Activated CD4-positive, alpha-beta T cell treated with anti-CD3 and anti-CD28 coated beads for 36 hours (primary cell): Measurements from ENCODE around the gene FAM228B. TPM values are rescaled to one million over a fixed set of nuclear protein-coding genes. Genes with fewer than 3 reads are reported as not detected.
"Not testable (repeated sequence)": the region's sequence is repeated elsewhere in the genome, so short reads cannot be mapped to it uniquely, and the experiment has no call there.

Source experiments
- ATAC-seq: fragments of 200-7000 bp; cut with Tn5 transposase; one replicate; pipeline ENCODE4 v1.10.0; 2021; ENCODE audit warnings: mild to moderate bottlenecking, moderate library complexity
- CTCF ChIA-PET: fragments of 350-600 bp; sonication (Branson Sonifier 250); formaldehyde crosslinking; loops from one replicate; lab custom pipeline; 2021; ENCODE audit warnings: antibody characterized with exemption; lab: Charles Lee
- POLR2A ChIA-PET: fragments of 350-600 bp; sonication (Branson Sonifier 250); formaldehyde crosslinking; loops from one replicate; lab custom pipeline; 2021; ENCODE audit warnings: antibody characterized with exemption, inconsistent platforms; lab: Charles Lee
- DNase-seq: peaks from one replicate; pipeline ENCODE4 v3.0.0-alpha.2; 2020
- H3K27ac Mint-ChIP-seq: one replicate; pipeline ENCODE4 v1.8.0; 2021; ENCODE audit warnings: mixed read lengths
- H3K27me3 Mint-ChIP-seq: one replicate; pipeline ENCODE4 v1.8.0; 2021; ENCODE audit warnings: mixed read lengths
- H3K36me3 Mint-ChIP-seq: one replicate; pipeline ENCODE4 v1.8.0; 2021; ENCODE audit warnings: low read depth, mixed read lengths
- H3K4me1 Mint-ChIP-seq: one replicate; pipeline ENCODE4 v1.8.0; 2021; ENCODE audit warnings: mixed read lengths
- H3K4me3 Mint-ChIP-seq: one replicate; pipeline ENCODE4 v1.8.0; 2021; ENCODE audit warnings: mild to moderate bottlenecking, moderate library complexity, mixed read lengths
- H3K9me3 Mint-ChIP-seq: one replicate; pipeline ENCODE4 v1.8.0; 2021; ENCODE audit warnings: low read depth, mixed read lengths
- intact Hi-C, 2 experiments: fragments of 100-400 bp; cut with DNase I in 1 of 2; cut with micrococcal nuclease in 1 of 2; formaldehyde crosslinking; loops; one replicate each; pipeline versions ENCODE4 v1.14.2 to v1.15.1; 2022 to 2024; cut with DNase I, micrococcal nuclease
- total RNA-seq, 2 experiments: library from RNA; stranded (reverse); gene quantifications; one replicate each; pipeline ENCODE4 v1.2.3, GENCODE V29; 2021

Gene FAM228B
- total RNA-seq, 2 experiments from 2014 or later: 5.2 to 10.5 TPM

DNA sequence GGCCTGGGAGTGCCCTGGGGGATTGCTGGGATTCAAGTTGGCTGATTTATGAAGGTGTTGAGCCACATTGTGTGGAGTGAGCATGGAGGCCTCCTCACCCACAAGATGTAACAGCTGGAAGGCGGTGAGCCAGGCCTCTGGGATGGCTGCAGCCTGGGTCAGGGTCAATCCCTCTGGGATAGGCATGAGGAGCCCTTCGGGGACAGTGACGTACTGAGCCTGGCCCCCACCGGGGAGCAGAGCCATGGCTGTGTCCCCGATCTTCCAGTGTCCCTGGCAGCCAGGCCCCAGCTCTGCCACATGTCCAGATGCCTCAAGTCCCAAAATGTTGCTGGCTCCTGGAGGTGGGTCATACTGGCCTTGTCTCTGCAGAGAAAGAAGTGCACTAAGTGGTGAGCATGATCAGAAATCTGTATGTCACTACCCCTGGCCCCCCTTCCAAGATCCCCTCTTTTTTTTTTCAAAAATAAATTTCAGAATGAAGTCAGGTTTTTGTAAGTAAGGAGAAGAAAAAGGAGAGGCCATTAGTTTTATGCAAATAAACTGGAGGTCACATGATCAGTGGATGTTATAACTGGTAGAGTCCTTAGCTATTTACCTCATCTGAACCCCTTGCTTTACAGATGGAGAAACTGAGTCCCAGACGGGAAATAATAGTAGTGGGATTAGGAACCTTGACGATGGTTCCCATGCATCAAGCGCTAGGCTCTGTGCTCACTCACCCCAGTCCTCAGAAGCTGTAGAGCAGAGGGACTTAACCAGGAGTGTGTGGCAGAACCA, 40.3 kb upstream of the FAM228B start:
- ATAC-seq (no peak), DNase-seq (no peak)
- H3K4me1 Mint-ChIP-seq: peaks cover 15% of the 10 kb centered on the region
- no peaks in the 10 kb centered on the region for H3K27me3 Mint-ChIP-seq
- intact Hi-C loops: loop anchor here in 1 of 2 experiments (5.0 kb wide), 1 partner anchor 96 kb away; no protein-coding TSS in a partner anchor
- H3K9me3 Mint-ChIP-seq: no peaks in the 10 kb centered on the region
- H3K36me3 Mint-ChIP-seq: peaks cover 3% of the 10 kb centered on the region
- peak overlapping the region; percentile 79 for H3K4me3 Mint-ChIP-seq
- CTCF ChIA-PET: interaction anchor here (0.6 to 3.3 kb wide), 21 partner anchors 7 to 498 kb away, joined by 3 to 35 read pairs (median 6); partner anchors contain the start of genes ATAD2B, FAM228B, FKBP1B and PFN4
- POLR2A ChIA-PET: interaction anchor here (0.6 kb wide), 1 partner anchor 10 kb away, joined by 3 read pairs; no protein-coding TSS in a partner anchor
- no peak overlapping the region for H3K27ac Mint-ChIP-seq

DNA sequence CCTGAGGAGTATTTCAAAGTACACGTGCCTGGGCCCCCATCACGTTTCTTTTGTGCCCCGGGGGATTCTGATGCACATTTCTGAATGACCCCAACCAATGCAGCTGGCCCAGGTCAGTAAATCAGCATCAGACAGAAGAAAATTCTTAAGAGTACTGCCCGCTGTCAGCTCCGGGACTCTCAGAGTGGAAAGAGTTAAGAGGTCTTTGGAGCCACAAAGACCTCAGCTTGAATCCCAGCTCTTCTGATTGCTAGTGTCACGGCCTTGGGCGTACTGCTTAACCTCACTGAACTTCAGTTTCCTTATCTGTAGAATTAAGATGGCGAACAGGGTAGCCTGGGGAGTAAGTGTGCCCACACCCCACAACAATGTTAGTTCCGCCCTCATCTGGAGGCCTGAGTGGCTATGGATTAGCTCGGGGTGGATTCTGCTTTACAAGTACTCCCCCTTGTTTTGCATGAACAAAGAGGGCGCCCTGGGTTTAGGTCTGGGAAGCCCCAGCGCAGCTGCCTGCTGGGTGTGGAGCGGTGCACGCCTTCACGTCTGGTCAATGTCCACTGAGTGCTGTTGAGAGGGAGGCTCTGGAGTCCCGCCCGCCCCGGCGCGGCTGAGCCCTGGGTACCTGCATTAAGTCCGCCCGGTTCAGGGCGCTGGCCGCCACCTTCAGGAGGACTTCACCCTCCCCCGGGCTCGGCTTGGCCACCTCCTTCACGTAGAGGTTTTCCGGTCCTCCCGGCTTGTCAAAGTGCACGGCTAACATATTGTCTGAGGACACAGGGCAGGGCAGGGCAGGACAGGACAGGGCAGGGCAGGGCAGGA, 39.5 kb upstream of the FAM228B start:
- peak overlapping the region; percentile 79 for H3K4me3 Mint-ChIP-seq
- H3K4me1 Mint-ChIP-seq: peaks cover 13% of the 10 kb centered on the region
- H3K9me3 Mint-ChIP-seq: no peaks in the 10 kb centered on the region
- H3K27me3 Mint-ChIP-seq: no peaks in the 10 kb centered on the region
- intact Hi-C loops: loop anchor here (1.0 to 5.0 kb wide), 9 partner anchors 7 to 259 kb away; partner anchors contain the start of genes ATAD2B (in 2 of the 2), SF3B6 (in 1 of the 2) and WDCP (in 1 of the 2)
- CTCF ChIA-PET: interaction anchor here (0.6 to 3.3 kb wide), 33 partner anchors 8 to 713 kb away, joined by 3 to 35 read pairs (median 4); partner anchors contain the start of genes ATAD2B, FAM228B, FKBP1B and PFN4
- POLR2A ChIA-PET: interaction anchor here (0.5 to 1.4 kb wide), 5 partner anchors 8 to 259 kb away, joined by 3 to 6 read pairs (median 5); partner anchors contain the start of genes ATAD2B, SF3B6 and WDCP
- peaks cover 3% of the 10 kb centered on the region for H3K36me3 Mint-ChIP-seq
- peak; percentile 72 for ATAC-seq
- peak overlapping the region; percentile 82 for H3K27ac Mint-ChIP-seq
- DNase-seq: peak; percentile 69

DNA sequence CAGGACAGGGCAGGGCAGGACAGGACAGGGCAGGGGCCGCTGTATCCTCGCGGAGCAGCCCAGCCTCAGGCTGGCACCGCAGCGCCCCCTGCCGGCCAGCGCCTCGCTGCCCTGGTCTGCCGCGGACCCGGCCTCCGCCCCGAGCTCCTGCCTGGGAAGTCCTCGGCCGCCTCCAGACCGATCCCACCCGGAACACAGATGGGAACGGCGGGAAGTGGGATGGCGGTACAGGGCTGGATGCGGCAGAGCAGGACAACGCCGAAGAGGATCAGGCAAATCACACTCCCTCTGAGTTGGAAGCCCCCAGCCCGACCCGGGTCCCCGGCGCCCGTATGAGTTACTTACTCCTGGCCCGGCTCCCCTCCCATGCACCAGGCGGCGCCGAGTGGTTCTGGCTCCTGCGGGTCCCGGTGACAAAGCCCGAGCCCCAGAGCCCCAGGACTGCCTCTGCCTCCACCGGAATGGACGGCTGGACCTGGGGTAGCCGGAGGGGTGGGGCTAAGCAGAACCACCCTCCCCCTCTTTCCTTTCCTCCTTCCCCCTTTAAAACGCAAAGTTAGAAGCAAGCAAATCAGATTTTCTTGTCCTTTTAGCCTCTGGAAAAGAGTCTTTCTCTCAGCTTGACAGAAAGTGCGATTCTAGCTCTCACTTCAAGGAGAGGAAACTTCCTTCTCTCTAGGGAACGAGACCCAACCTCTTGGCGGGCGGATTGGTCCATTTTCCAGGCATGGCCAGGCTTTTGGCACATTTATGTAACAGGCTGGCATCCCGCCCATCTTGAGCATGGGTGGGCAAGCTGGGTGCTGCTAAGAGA, 38.7 kb upstream of the FAM228B start, which contains the start of gene TP53I3:
TP53I3 (minus strand) TSS at position 449 of the 814 bp plus-strand sequence. CDS start 508 bp downstream, outside the sequence.
- H3K27me3 Mint-ChIP-seq: no peaks in the 10 kb centered on the region
- ATAC-seq (peak; percentile 96), DNase-seq (peak; percentile 91)
- H3K4me1 Mint-ChIP-seq: peaks cover 13% of the 10 kb centered on the region
- H3K9me3 Mint-ChIP-seq: no peaks in the 10 kb centered on the region
- ChIA-PET CTCF (interaction anchor here (0.5 to 3.3 kb wide), 41 partner anchors 9 to 712 kb away, joined by 3 to 35 read pairs (median 4); partner anchors contain the start of genes ATAD2B, FAM228B, FKBP1B and PFN4), POLR2A (interaction anchor here (0.5 to 1.4 kb wide), 5 partner anchors 8 to 260 kb away, joined by 3 to 6 read pairs (median 5); partner anchors contain the start of genes ATAD2B, SF3B6 and WDCP)
- H3K4me3 Mint-ChIP-seq: peak within 1 kb of the TSS; percentile 79
- peaks cover 6% of the 10 kb centered on the region for H3K36me3 Mint-ChIP-seq
- intact Hi-C loops: loop anchor here (1.0 to 5.0 kb wide), 9 partner anchors 8 to 260 kb away; partner anchors contain the start of genes ATAD2B (in 2 of the 2), SF3B6 (in 1 of the 2) and WDCP (in 1 of the 2)
- peak within 1 kb of the TSS; percentile 82 for H3K27ac Mint-ChIP-seq

DNA sequence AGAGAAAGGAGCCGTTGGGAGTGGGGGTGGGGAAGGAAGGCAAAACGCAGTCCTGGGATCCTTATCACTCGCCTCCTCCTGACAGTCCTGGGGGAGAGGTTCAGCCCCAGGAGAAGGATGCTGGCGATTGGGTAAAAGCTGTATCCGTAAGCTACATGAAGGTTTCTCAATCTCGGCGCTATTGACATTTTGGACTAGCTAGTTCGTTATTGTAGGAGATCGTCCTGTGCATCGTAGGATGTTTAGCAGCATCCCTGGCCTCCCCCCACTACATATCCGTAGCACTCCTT, 38.1 kb upstream of the FAM228B start:
- Mint-ChIP-seq H3K27ac (no peak overlapping the region), H3K4me3 (peak overlapping the region; percentile 79), H3K36me3 (peaks cover 6% of the 10 kb centered on the region), H3K9me3 (no peaks in the 10 kb centered on the region), H3K4me1 (peaks cover 13% of the 10 kb centered on the region), H3K27me3 (no peaks in the 10 kb centered on the region)
- ATAC-seq (no peak), DNase-seq (no peak)
- ChIA-PET CTCF (interaction anchor here (0.7 to 3.3 kb wide), 19 partner anchors 12 to 265 kb away, joined by 3 to 34 read pairs (median 6); partner anchors contain the start of genes ATAD2B, FAM228B, FKBP1B and PFN4), POLR2A (interaction anchor here (1.4 kb wide), 1 partner anchor 9 kb away, joined by 6 read pairs; the partner anchor contains the start of gene SF3B6)
- intact Hi-C loops: loop anchor here (2.0 kb wide), 2 partner anchors 38 to 158 kb away; partner anchors contain the start of genes ATAD2B (in 1 of the 2) and WDCP (in 1 of the 2)

DNA sequence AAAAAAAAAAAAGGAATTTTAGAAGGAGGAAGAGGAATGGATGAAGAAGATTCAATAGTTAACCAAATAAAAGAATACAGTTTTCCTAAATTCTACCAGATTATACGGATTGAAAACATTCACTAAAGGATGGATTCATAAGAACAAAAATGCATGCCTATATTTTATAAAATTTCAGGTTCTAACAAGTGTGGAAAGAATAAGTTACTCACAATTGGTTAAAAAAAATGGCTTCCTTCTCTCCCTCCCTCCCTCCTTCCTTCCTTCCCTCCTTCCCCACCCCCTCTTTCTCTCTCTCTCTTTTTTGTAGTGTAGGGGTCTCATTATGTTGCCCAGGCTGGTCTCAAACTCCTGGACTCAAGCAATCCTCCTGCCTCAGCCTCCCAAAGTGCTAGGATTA, 37.0 kb upstream of the FAM228B start:
- intact Hi-C loops: no loop called here
- ATAC-seq: no peak
- H3K4me1 Mint-ChIP-seq: peaks cover 13% of the 10 kb centered on the region
- H3K27ac Mint-ChIP-seq: no peak overlapping the region
- ChIA-PET POLR2A (no interaction called here), CTCF (no interaction called here)
- H3K4me3 Mint-ChIP-seq: no peak overlapping the region
- DNase-seq: no peak
- no peaks in the 10 kb centered on the region for H3K27me3 Mint-ChIP-seq
- peaks cover 8% of the 10 kb centered on the region for H3K36me3 Mint-ChIP-seq
- H3K9me3 Mint-ChIP-seq: no peaks in the 10 kb centered on the region

DNA sequence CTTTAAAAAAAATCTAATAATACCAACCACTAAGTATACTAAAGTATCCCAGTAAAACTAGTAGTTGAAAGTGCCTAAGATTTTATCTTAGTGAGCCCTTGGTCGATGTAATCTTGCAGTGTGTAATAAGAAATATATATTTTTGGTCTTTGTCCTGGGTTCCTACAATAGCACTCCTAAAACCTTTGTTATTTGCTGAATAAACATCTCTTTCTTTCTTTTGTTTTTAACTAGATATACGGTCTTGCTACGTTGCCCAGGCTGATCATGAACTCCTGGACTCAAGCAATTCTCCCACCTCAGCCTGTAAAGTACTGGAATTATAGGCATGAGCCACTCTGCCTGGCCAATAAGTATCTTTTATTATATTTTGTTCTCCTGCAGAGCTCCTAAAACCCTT, 36.2 kb upstream of the FAM228B start:
- Mint-ChIP-seq H3K9me3 (no peaks in the 10 kb centered on the region), H3K27me3 (no peaks in the 10 kb centered on the region), H3K36me3 (peaks cover 7% of the 10 kb centered on the region), H3K4me1 (peaks cover 13% of the 10 kb centered on the region), H3K4me3 (no peak overlapping the region), H3K27ac (no peak overlapping the region)
- ATAC-seq (no peak), DNase-seq (no peak)
- intact Hi-C loops: no loop called here
- ChIA-PET CTCF (interaction anchor here (0.6 kb wide), 1 partner anchor 10 kb away, joined by 3 read pairs; no protein-coding TSS in a partner anchor), POLR2A (no interaction called here)

DNA sequence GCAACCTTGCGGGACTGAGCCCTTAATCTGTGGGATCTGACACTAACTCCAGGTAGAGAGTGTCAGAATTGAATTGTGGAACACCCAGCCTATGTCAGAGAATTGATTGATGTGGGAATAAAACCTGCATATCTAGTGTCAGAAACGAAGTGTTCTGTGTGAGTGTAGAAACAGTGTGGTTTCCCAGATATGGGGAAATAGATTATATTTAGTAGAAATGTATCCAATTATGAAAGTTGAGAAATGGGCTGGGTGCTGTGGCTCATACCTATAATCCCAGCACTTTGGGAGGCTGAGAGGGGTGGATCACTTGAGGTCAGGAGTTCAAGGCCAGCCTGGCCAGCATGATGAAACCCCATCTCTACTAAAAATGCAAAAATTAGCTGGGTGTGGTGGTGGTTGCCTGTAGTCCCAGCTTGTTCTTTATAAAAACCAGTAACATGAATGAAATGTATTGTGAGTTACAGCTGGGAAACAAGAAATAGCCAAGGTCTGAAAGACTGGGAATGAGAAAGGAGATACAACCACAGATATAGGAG, 34.4 kb upstream of the FAM228B start:
- Mint-ChIP-seq H3K27me3 (no peaks in the 10 kb centered on the region), H3K36me3 (peaks cover 9% of the 10 kb centered on the region), H3K27ac (no peak overlapping the region), H3K4me1 (peaks cover 8% of the 10 kb centered on the region), H3K4me3 (no peak overlapping the region), H3K9me3 (peaks cover 3% of the 10 kb centered on the region)
- ChIA-PET CTCF (interaction anchor here (0.7 to 1.1 kb wide), 2 partner anchors 10 to 197 kb away, joined by 3 to 5 read pairs; no protein-coding TSS in a partner anchor), POLR2A (no interaction called here)
- intact Hi-C loops: no loop called here
- DNase-seq (no peak), ATAC-seq (no peak)

DNA sequence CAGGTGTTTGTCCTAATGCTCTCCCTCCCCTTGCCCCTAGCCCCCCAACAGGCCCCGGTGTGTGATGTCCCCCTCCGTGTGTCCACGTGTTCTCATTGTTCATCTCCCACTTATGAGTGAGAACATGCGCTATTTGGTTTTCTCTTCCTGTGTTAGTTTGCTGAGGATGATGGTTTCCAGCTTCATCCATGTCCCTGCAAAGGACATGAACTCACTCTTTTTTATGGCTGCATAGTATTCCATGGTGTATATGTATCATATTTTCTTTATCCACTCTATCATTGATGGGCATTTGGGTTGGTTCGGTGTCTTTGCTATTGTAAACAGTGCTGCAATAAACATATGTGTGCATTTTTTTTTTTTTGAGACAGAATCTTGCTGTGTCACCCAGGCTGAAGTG, 30.0 kb upstream of the FAM228B start:
- ATAC-seq, DNase-seq, intact Hi-C loops, H3K4me1 Mint-ChIP-seq, H3K9me3 Mint-ChIP-seq, H3K27ac Mint-ChIP-seq, H3K4me3 Mint-ChIP-seq, H3K27me3 Mint-ChIP-seq: not testable (repeated sequence)
- ChIA-PET POLR2A (interaction anchor here (0.6 kb wide), 1 partner anchor 10 kb away, joined by 3 read pairs; no protein-coding TSS in a partner anchor), CTCF (interaction anchor here (0.5 kb wide), 1 partner anchor 487 kb away, joined by 3 read pairs; no protein-coding TSS in a partner anchor)
- peaks cover 31% of the 10 kb centered on the region for H3K36me3 Mint-ChIP-seq

DNA sequence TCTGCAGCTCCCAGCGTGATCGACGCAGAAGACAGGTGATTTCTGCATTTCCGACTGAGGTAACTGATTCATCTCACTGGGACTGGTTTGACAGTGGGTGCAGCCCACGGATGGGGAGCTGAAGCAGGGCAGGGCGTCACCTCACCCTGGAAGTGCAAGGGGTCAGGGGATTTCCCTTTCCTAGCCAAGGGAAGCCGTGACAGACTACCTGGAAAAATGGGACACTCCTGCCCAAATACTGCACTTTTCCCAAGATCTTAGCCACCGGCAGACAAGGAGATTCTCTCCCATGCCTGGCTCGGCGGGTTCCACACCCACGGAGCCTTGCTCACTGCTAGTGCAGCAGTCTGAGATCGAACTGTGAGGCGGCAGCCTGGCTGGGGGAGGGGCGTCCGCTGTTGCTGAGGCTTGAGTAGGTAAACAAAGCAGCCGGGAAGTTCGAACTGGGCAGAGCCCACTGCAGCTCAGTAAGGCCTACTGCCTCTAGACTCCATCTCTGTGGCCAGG, 28.0 kb upstream of the FAM228B start:
- H3K9me3 Mint-ChIP-seq, POLR2A ChIA-PET, H3K4me3 Mint-ChIP-seq, ATAC-seq, intact Hi-C loops, H3K4me1 Mint-ChIP-seq, H3K27ac Mint-ChIP-seq, DNase-seq, H3K27me3 Mint-ChIP-seq: not testable (repeated sequence)
- CTCF ChIA-PET: interaction anchor here (1.5 kb wide), 1 partner anchor 11 kb away, joined by 6 read pairs; the partner anchor contains the start of gene TP53I3
- peaks cover 30% of the 10 kb centered on the region for H3K36me3 Mint-ChIP-seq
